Activated CD8-positive, alpha-beta memory T cell treated with anti-CD3 and anti-CD28 coated beads for 36 hours (primary cell): ENCODE measurements around the gene EOGT. TPM values are rescaled to one million over a fixed set of nuclear protein-coding genes. Genes with fewer than 3 reads are reported as not detected.

Experiments used
- CTCF ChIA-PET: fragments of 350-600 bp; sonication (Branson Sonifier 250); formaldehyde crosslinking; loops from one replicate; lab custom pipeline; 2021; ENCODE audit warnings: antibody characterized with exemption; lab: Charles Lee
- POLR2A ChIA-PET: fragments of 350-600 bp; sonication (Branson Sonifier 250); formaldehyde crosslinking; loops from one replicate; lab custom pipeline; 2021; ENCODE audit warnings: antibody characterized with exemption; lab: Charles Lee
- total RNA-seq, 2 experiments: library from RNA; stranded (reverse); gene quantifications; one replicate each; pipeline ENCODE4 v1.2.3, GENCODE V29; 2021

The EOGT gene
- total RNA-seq, 2 experiments from 2014 or later, result 15.6 to 18.2 TPM

GRCh38 chr3:68977486-68978167 lies 35.9 kb downstream of the EOGT start:
- ChIA-PET CTCF (no interaction called here), POLR2A (no interaction called here)

GRCh38 chr3:68974711-68975110 lies 38.8 kb downstream of the EOGT start:
- ChIA-PET POLR2A (no interaction called here), CTCF (no interaction called here)

- ChIA-PET CTCF (no interaction called here), POLR2A (no interaction called here)
These were observed 39.8 kb downstream of the EOGT start for GRCh38 chr3:68973639-68974038.

DNA sequence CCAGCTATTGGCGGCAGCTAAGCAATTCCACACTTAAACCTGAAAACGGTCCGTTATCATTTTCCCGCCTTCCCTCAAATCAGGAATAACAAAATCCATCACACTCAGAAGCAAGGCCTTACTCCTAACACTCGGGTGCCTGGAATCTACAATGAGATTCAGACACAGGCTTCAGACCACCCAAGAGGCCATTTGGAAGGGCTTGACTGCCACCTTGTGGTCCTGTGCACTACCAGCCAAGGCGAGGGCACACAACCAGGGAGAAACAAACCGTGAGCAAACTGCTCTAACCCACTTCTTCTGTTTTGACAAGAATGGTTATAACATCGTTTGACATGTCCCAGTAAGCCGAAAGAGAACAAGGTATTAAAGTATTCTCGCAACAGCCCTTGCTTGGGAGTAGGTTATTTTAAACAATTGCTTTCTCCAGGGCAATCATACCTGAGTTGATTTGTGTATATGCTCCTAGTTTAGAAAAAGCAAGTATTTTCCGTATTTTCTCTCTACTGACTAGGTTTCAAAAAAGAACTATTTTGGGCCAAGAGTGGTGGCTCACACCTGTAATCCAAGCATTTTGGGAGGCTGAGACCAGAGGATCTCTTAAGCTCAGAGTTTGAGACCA lies 41.0 kb downstream of the EOGT start:
- ChIA-PET CTCF (no interaction called here), POLR2A (no interaction called here)

- CTCF ChIA-PET, result no interaction called here
These were observed 48.8 kb downstream of the EOGT start for GRCh38 chr3:68964694-68965093.

GRCh38 chr3:68963891-68964290 lies 49.6 kb downstream of the EOGT start:
- POLR2A ChIA-PET, result no interaction called here

More at GRCh38 chr3:68964694-68965093, 48.8 kb downstream of the EOGT start:
- POLR2A ChIA-PET, result no interaction called here

DNA sequence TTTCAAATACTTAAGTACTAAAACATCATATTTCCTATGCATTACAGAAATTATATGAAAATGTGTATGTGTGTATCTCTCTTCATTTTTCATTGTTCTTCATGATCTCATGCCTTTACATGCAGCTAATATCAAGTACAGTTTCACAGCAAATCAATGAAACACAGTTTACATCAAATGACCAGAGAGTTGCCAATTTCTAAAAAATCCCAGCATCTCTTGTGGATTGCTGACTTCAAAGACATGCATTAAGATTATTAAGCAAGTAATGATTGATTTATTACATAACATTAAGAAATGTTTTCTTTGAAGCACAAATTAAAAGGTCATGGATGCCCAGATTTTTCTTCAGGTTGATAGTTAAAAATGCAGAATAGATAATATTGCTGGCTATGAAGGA lies 50.1 kb downstream of the EOGT start:
- ChIA-PET CTCF (no interaction called here), POLR2A (no interaction called here)

More at GRCh38 chr3:68963891-68964290, 49.6 kb downstream of the EOGT start:
- CTCF ChIA-PET, result no interaction called here

DNA sequence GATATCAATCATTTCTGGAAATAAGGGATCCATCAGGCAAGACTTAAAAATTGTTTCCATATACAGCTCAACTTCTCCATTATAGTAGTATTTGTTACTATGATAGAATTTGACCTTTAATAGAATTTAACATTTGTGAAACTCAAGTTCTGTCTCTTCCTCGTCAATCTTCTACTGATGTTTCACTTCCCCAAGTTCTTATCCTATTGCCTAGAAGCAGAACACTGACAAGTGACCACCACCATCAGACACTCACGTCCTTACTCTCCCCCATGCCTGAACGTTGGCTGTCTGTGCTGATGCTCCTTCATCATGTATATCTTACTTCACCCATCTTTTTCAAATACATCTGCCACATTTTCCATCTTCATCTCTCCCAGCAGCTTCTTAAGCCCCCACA lies 54.6 kb downstream of the EOGT start:
- POLR2A ChIA-PET, result no interaction called here
- CTCF ChIA-PET, result no interaction called here

- POLR2A ChIA-PET, result no interaction called here
- CTCF ChIA-PET, result no interaction called here
These were observed 55.6 kb downstream of the EOGT start for GRCh38 chr3:68957895-68958294.

- POLR2A ChIA-PET, result no interaction called here
- CTCF ChIA-PET, result no interaction called here
These were observed 59.6 kb downstream of the EOGT start for GRCh38 chr3:68953816-68954444.

DNA sequence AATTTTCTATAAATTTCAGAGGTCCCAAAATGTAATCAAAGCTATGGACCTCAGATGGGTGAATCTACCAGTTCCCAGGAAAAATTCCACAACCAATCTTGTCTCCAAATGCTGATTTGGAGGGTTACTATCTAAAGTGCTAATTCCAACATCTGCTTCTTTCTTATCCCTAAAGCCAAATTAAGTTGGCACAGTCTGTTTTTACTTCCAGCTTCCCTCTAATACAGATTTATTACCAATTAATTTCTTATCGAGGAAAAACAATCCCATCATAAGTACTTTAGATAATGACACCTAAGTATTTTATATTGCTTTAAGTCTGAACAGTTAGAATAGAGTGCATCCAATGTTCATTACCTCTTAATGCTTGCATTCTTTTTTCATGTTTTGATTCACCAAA lies 68.3 kb downstream of the EOGT start:
- CTCF ChIA-PET, result interaction anchor here (0.7 kb wide), 1 partner anchor 906 kb away, joined by 3 read pairs; no protein-coding TSS in a partner anchor
- POLR2A ChIA-PET, result no interaction called here

GRCh38 chr3:68943753-68944500 lies 69.6 kb downstream of the EOGT start:
- POLR2A ChIA-PET, result no interaction called here

DNA sequence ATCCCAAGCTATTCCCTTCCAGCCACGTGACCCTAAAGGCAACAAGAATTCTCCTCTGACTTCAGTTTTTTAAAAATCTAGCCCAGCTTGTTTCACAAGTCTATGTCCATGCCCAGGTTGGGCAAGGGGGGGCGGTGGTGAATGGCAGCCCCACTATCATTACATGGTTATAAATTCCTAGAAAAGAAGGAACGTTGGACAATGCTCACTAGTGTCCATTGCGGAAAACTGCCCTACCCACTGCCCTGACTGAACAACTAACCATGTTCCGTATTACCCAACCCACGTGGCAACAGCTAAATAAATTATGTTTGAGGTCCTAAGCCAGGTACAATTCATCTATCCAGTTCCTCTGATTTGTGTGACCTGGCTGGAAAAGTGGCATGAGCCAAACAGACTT lies 72.4 kb downstream of the EOGT start:
- ChIA-PET POLR2A (no interaction called here), CTCF (interaction anchor here (0.7 kb wide), 1 partner anchor 9 kb away, joined by 3 read pairs; the partner anchor contains the start of gene TAFA4)

More at GRCh38 chr3:68943753-68944500, 69.6 kb downstream of the EOGT start:
- CTCF ChIA-PET, result no interaction called here

DNA sequence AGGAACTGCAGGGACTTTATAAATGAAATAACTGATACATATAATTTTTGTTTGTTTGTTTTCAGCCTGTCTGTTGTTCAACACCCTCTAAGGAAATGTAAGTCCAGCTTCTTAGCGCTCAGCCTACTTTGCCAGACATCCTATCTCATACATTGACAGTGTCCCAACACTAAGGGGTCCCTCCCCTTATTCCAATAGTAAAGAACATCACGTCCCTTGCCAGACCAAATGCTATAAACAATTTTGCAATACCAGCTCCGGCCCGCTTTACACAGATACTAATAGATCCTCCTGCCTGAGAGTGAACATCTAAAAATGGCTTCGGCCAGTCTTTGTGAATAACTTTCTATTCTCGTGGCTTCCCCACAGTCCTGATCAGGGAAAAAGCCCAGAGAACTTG lies 76.6 kb downstream of the EOGT start:
- CTCF ChIA-PET, result no interaction called here
- POLR2A ChIA-PET, result no interaction called here

GRCh38 chr3:68935778-68936177 lies 77.7 kb downstream of the EOGT start:
- CTCF ChIA-PET, result no interaction called here
- POLR2A ChIA-PET, result no interaction called here

- ChIA-PET POLR2A (no interaction called here), CTCF (interaction anchor here (1.0 kb wide), 1 partner anchor 9 kb away, joined by 3 read pairs; no protein-coding TSS in a partner anchor)
These were observed 81.9 kb downstream of the EOGT start for GRCh38 chr3:68931406-68932149.
